WTC11 (cell line): ENCODE measurements around the gene INAFM2.

Experiments
- ETV6 ChIP-seq: sonication (generic); formaldehyde crosslinking; IDR thresholded peaks from 2 replicates; pipeline ENCODE4 v1.8.1; 2022; ENCODE audit warnings: mild to moderate bottlenecking, missing genetic modification reagents
- JAZF1 ChIP-seq: fragments of 250-450 bp; sonication (Bioruptor Pico); IDR thresholded peaks from 2 replicates; pipeline ENCODE4 v1.9.0; 2021; ENCODE audit warnings: moderate library complexity, mild to moderate bottlenecking, inconsistent platforms
- PRRX2 ChIP-seq: fragments of 250-450 bp; sonication (Bioruptor Pico); IDR thresholded peaks from 2 replicates; pipeline ENCODE4 v1.8.0; 2021; ENCODE audit warnings: mild to moderate bottlenecking
- TCF7 ChIP-seq: sonication (generic); formaldehyde crosslinking; IDR thresholded peaks from 2 replicates; pipeline ENCODE4 v1.8.0; 2022; ENCODE audit warnings: mild to moderate bottlenecking, low read depth, missing genetic modification reagents, moderate library complexity
- ZNF138 ChIP-seq: sonication (generic); formaldehyde crosslinking; conservative IDR thresholded peaks from 2 replicates; pipeline ENCODE4 v1.8.1; 2022; ENCODE audit warnings: mild to moderate bottlenecking, moderate library complexity, missing genetic modification reagents
- ZNF416 ChIP-seq: fragments of 250-450 bp; sonication (Bioruptor Pico); IDR thresholded peaks from 2 replicates; pipeline ENCODE4 v1.9.0; 2021; ENCODE audit warnings: mild to moderate bottlenecking, inconsistent platforms
- TF ChIP-seq, protein P1 (sequence below): fragments of 200-600 bp; IDR thresholded peaks from 2 replicates; pipeline ENCODE4 v1.8.0; 2022; ENCODE audit warnings: antibody characterized with exemption
- TF ChIP-seq, protein P2 (sequence below): sonication (generic); formaldehyde crosslinking; IDR thresholded peaks from 2 replicates; pipeline ENCODE4 v1.8.1; 2022; ENCODE audit warnings: mild to moderate bottlenecking, missing genetic modification reagents, moderate library complexity, borderline replicate concordance
- TF ChIP-seq, protein P3 (sequence below): sonication (generic); formaldehyde crosslinking; IDR thresholded peaks from 2 replicates; pipeline ENCODE4 v1.8.1; 2023; ENCODE audit warnings: mild to moderate bottlenecking, missing genetic modification reagents
- TF ChIP-seq, protein P4 (sequence below): sonication (generic); formaldehyde crosslinking; IDR thresholded peaks from 2 replicates; pipeline ENCODE4 v1.8.0; 2022; ENCODE audit warnings: missing genetic modification reagents

DNA sequence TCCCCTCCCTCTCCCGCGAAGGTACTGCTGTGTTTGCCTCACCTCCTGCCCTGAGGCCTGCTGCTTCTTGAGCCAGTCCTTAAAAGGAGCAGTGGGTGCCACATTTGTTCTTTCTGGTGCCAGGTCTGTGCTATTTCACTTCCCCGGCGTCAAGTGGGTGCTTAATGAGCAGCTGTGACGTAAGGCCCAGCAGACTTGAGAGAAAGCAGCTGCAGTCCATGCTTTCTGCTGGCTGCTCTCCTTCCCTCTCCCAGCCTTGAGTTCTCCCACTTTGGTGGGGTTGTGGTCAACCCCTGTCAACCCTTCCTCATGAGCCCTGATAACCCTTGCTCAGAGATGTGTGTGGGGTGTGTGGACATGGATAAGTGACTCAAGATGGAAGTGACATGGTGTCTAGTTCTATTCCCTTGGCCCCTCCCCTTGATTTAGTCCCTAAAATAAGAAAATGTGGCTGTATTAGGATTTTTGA, 6.9 kb downstream of the INAFM2 start:
- TF ChIP-seq ZNF416 (CRISPR knock-in tag) (no peak), ETV6 (CRISPR knock-in tag) (no peak), JAZF1 (no peak), ZNF138 (CRISPR knock-in tag) (no peak), PRRX2 (no peak), TCF7 (CRISPR knock-in tag) (no peak)
- TF ChIP-seq, protein P1, sequence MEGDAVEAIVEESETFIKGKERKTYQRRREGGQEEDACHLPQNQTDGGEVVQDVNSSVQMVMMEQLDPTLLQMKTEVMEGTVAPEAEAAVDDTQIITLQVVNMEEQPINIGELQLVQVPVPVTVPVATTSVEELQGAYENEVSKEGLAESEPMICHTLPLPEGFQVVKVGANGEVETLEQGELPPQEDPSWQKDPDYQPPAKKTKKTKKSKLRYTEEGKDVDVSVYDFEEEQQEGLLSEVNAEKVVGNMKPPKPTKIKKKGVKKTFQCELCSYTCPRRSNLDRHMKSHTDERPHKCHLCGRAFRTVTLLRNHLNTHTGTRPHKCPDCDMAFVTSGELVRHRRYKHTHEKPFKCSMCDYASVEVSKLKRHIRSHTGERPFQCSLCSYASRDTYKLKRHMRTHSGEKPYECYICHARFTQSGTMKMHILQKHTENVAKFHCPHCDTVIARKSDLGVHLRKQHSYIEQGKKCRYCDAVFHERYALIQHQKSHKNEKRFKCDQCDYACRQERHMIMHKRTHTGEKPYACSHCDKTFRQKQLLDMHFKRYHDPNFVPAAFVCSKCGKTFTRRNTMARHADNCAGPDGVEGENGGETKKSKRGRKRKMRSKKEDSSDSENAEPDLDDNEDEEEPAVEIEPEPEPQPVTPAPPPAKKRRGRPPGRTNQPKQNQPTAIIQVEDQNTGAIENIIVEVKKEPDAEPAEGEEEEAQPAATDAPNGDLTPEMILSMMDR, result no peak
- TF ChIP-seq, protein P2, sequence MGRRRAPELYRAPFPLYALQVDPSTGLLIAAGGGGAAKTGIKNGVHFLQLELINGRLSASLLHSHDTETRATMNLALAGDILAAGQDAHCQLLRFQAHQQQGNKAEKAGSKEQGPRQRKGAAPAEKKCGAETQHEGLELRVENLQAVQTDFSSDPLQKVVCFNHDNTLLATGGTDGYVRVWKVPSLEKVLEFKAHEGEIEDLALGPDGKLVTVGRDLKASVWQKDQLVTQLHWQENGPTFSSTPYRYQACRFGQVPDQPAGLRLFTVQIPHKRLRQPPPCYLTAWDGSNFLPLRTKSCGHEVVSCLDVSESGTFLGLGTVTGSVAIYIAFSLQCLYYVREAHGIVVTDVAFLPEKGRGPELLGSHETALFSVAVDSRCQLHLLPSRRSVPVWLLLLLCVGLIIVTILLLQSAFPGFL (CRISPR knock-in tag), result no peak
- TF ChIP-seq, protein P3, sequence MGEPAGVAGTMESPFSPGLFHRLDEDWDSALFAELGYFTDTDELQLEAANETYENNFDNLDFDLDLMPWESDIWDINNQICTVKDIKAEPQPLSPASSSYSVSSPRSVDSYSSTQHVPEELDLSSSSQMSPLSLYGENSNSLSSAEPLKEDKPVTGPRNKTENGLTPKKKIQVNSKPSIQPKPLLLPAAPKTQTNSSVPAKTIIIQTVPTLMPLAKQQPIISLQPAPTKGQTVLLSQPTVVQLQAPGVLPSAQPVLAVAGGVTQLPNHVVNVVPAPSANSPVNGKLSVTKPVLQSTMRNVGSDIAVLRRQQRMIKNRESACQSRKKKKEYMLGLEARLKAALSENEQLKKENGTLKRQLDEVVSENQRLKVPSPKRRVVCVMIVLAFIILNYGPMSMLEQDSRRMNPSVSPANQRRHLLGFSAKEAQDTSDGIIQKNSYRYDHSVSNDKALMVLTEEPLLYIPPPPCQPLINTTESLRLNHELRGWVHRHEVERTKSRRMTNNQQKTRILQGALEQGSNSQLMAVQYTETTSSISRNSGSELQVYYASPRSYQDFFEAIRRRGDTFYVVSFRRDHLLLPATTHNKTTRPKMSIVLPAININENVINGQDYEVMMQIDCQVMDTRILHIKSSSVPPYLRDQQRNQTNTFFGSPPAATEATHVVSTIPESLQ (CRISPR knock-in tag), result no peak
- TF ChIP-seq, protein P4, sequence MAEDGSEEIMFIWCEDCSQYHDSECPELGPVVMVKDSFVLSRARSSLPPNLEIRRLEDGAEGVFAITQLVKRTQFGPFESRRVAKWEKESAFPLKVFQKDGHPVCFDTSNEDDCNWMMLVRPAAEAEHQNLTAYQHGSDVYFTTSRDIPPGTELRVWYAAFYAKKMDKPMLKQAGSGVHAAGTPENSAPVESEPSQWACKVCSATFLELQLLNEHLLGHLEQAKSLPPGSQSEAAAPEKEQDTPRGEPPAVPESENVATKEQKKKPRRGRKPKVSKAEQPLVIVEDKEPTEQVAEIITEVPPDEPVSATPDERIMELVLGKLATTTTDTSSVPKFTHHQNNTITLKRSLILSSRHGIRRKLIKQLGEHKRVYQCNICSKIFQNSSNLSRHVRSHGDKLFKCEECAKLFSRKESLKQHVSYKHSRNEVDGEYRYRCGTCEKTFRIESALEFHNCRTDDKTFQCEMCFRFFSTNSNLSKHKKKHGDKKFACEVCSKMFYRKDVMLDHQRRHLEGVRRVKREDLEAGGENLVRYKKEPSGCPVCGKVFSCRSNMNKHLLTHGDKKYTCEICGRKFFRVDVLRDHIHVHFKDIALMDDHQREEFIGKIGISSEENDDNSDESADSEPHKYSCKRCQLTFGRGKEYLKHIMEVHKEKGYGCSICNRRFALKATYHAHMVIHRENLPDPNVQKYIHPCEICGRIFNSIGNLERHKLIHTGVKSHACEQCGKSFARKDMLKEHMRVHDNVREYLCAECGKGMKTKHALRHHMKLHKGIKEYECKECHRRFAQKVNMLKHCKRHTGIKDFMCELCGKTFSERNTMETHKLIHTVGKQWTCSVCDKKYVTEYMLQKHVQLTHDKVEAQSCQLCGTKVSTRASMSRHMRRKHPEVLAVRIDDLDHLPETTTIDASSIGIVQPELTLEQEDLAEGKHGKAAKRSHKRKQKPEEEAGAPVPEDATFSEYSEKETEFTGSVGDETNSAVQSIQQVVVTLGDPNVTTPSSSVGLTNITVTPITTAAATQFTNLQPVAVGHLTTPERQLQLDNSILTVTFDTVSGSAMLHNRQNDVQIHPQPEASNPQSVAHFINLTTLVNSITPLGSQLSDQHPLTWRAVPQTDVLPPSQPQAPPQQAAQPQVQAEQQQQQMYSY (CRISPR knock-in tag), result no peak
